ENCODE data around the gene MMP17.

- TF ChIP-seq EZH2 (IDR thresholded peaks at IDR 0.05; ENCODE audit: borderline replicate concordance, insufficient read depth, low read depth, low read length, poor library complexity, severe bottlenecking) (no peak), CTCF (IDR thresholded peaks at IDR 0.05) (no peak)
Measured at GRCh38 chr12:131856366-131857097, 28.3 kb downstream of the MMP17 start.
